ES-I3 (cell line): Measurements from ENCODE around the gene TRMT11.

Source experiments
- H3K36me3 ChIP-seq: 2 replicates; pipeline ENCODE4 v1.6.1; 2013; ENCODE audit warnings: mild to moderate bottlenecking, low read length, control low read depth, moderate library complexity; ENCODE audit not compliant: insufficient read depth
- H3K4me1 ChIP-seq: 2 replicates; pipeline ENCODE4 v1.6.1; 2013; ENCODE audit warnings: mild to moderate bottlenecking, control low read depth, low read length; ENCODE audit not compliant: insufficient read depth
- H3K9ac ChIP-seq: 2 replicates; pipeline ENCODE4 v1.6.1; 2013; ENCODE audit warnings: low read depth, mild to moderate bottlenecking, low read length, moderate library complexity
- H3K9me3 ChIP-seq: 2 replicates; pipeline ENCODE4 v1.6.1; 2013; ENCODE audit warnings: mild to moderate bottlenecking, low read length, moderate library complexity; ENCODE audit not compliant: control insufficient read depth, insufficient read depth

TRMT11 gene

DNA sequence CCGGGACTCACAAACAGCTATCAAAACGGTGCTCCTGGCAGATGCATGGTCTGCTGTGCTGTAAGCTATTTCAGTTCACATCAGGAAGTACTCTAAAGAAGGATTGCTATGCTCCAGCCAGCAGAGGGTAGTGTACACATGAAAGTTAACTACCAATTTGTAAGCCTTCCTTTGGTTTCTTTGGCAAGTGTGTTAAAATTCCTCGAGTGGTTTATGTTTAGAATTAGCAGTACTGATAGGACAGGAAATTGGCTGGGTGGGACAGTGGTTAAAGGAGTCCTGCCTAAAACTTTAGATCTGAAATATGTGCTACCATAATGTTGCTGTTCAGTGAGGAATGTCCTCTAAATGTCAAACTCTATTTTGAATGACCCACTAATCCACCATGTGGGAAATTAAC, 47.4 kb downstream of the TRMT11 start:
- Histone ChIP-seq H3K9me3 (no peaks in the 10 kb centered on the region), H3K36me3 (no peaks in the 10 kb centered on the region), H3K9ac (no peak overlapping the region), H3K4me1 (peaks cover 6% of the 10 kb centered on the region; the same call in 1 of the 2 replicates)

DNA sequence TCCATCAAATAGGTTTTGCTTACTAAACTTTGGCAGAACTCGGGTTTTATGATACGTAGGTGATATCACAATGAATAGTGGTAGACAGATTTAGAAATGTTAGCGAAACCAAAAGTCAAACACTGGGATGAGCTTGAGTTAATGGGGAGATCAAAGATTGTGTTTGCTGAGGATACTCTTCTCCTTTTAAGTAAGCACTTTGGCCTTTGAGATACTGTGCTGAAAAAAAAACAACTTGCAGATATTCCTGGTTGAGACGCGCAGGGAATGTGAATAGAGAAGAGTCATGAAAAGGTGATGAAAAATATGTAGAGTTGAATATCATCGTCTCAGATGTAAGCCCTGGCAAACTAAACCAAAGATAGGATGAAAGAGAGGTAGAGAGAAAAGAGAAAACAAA, 48.3 kb downstream of the TRMT11 start:
- Histone ChIP-seq H3K9me3 (no peaks in the 10 kb centered on the region), H3K9ac (no peak overlapping the region), H3K36me3 (no peaks in the 10 kb centered on the region), H3K4me1 (peaks cover 10% of the 10 kb centered on the region)

DNA sequence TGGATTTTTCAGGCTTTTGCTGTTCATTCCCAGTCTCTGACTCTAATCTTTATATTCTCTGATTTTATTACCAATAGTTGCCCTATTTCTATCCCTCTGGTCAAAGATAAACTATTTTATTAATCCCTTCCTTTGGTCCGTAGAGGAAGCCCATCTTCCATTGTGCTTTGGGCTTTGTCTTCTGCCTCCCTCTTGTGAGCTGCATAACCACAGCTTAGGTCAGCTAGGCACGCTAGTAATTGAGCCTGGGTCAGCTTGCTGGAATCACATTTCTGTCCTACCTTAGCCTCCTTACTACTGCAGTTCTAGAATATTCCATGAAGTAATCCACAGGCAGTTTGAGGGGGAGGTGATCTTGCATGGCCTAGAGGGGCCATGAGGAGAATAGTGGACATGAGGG, 49.4 kb downstream of the TRMT11 start:
- H3K9ac ChIP-seq: no peak overlapping the region
- no peaks in the 10 kb centered on the region for H3K36me3 ChIP-seq
- no peaks in the 10 kb centered on the region for H3K9me3 ChIP-seq
- H3K4me1 ChIP-seq: peaks cover 19% of the 10 kb centered on the region

DNA sequence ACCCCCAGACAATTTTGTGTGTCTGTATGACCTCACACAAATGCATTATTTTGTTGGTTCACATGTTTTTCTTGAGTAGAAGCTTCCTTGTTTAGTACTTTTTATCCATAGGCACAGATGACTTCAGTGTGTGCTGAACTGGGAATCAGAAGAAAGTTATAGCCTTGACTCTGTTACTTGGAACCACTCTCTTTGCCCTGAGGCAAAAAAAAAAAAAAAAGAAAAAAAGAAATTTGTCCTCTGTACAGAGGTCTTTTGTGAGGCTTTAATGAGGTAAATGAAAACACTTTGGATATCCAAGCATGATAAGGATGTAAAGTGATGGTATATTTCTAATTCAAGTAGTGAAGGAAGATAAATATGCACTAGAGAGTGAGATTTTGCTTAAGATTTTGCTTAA, 51.9 kb downstream of the TRMT11 start:
- H3K9me3 ChIP-seq: no peaks in the 10 kb centered on the region
- H3K36me3 ChIP-seq: peaks cover 6% of the 10 kb centered on the region; the same call in 1 of the 2 replicates
- H3K9ac ChIP-seq: no peak overlapping the region
- H3K4me1 ChIP-seq: peaks cover 21% of the 10 kb centered on the region

DNA sequence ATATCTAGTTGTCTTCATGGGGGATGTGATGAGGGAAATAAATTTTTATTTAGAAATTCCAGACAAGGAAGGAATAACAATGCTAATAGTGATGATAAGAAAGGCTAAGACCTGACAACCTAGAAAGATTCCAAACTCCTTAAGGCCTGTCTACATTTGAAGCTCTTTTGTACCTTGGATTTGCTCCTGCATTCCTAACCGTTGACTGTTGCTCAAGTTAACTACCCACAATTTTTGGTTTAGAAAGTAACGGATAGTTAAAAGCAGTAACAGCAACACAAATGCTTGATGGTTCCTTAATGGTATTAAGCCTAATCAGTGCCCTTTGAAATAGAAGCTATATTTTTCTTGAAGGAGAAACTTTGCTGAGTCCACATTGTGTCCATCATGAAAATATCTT, 52.9 kb downstream of the TRMT11 start:
- peaks cover 6% of the 10 kb centered on the region; the same call in 1 of the 2 replicates for H3K36me3 ChIP-seq
- no peak overlapping the region for H3K9ac ChIP-seq
- H3K4me1 ChIP-seq: peaks cover 19% of the 10 kb centered on the region
- H3K9me3 ChIP-seq: no peaks in the 10 kb centered on the region

DNA sequence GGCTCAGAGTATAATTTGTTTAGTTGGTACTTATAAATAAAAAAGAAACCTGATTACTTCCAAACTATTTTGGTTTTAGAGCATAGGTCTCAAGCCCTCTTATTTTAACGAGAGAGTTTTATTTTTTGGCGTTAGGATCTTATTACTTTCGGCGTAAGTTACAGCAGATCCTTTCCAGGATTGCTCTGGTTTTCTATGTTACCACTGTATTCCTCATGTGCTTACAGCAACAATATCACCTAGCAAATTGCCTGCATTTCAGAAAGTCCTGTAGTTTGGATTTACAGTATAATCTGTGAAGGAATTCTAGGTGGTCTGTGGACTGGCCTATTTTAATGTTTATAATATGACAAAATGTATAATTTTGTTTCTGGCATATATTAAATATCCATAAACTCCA, 54.1 kb downstream of the TRMT11 start:
- H3K9ac ChIP-seq: no peak overlapping the region
- peaks cover 6% of the 10 kb centered on the region for H3K36me3 ChIP-seq
- H3K4me1 ChIP-seq: peaks cover 19% of the 10 kb centered on the region
- no peaks in the 10 kb centered on the region for H3K9me3 ChIP-seq

DNA sequence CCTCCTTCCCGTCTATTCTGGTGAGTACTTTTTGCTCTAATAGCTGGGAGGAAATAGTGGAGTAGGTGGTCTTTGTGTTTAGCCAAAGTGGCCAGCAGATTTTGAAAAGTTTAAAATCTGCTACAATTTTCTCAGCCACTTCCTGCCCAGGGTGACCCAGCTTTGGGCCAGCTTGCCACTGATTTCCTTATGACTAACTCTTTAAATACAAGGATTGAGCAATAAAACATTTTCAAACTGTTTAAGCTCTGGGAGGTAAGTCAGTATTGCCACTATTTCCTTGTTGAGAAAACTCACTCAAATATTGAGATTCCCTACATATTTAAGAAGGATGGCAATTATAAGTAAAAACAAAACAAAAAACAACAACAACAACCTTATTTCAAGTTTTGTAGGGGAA, 54.5 kb downstream of the TRMT11 start:
- peaks cover 19% of the 10 kb centered on the region for H3K4me1 ChIP-seq
- no peaks in the 10 kb centered on the region for H3K9me3 ChIP-seq
- H3K36me3 ChIP-seq: peaks cover 6% of the 10 kb centered on the region
- H3K9ac ChIP-seq: no peak overlapping the region

DNA sequence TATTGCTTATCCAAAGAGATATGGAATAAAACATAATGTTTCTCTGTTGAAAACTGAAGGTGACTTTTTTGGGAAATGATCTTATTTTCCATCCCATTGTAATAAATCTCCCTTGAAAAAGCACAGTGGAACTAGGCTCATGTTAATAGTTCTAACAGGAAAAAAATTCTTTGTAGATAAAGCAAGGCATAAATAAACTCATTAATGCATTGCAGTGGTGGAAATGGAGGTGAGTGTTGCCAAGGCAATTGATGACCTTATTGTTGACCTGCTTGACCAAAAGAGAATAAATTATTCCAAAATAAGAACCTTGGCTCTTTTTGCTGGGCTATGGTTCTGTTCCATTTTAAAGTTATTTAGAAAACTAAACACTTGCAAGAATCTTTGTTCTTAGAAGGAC, 55.2 kb downstream of the TRMT11 start:
- Histone ChIP-seq H3K36me3 (peaks cover 6% of the 10 kb centered on the region), H3K9me3 (no peaks in the 10 kb centered on the region)

DNA sequence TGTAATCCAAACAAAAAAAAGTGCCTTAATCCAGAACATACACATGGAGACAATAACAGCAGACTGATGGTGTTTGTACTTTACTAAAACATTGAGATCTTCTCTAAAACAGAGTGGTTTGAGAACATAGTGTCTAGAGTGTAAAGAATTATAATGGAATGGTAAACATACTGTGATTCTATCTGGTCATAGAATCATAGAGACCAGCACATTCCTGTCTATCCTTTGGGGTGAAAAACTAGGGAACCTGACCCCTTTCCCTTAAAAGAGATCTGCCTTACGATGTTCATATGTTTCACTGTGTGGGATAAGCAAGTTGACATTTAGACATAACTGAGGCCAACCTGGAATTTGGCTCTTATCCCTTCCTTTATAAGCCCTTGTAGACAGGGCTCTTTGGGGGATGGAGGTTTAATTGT, 55.7 kb downstream of the TRMT11 start:
- Histone ChIP-seq H3K36me3 (peaks cover 6% of the 10 kb centered on the region), H3K9ac (no peak overlapping the region), H3K9me3 (no peaks in the 10 kb centered on the region), H3K4me1 (peaks cover 19% of the 10 kb centered on the region)

More for the DNA sequence above, 55.2 kb downstream of the TRMT11 start:
- no peak overlapping the region for H3K9ac ChIP-seq
- peaks cover 19% of the 10 kb centered on the region for H3K4me1 ChIP-seq

DNA sequence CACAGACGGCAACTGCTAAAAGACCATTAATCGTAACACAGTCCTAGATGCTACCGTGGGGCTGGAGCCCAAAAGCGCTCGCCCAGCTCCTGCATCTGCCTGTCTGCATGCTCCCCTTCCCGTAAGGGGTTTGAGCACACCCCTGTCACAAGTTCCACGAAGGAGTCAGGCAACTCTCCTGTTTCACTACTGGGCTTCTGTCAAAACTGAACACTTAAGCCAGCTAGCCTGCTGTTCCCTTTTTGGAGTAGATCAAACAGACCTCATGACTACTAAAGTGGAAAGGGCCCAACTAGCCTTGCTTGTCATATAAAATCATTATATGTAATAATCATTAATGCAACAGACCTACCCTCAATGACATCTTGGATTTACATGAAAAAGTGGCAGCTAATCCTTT, 61.3 kb downstream of the TRMT11 start:
- Histone ChIP-seq H3K4me1 (no peaks in the 10 kb centered on the region), H3K36me3 (peaks cover under 1% of the 10 kb centered on the region), H3K9ac (no peak overlapping the region)

DNA sequence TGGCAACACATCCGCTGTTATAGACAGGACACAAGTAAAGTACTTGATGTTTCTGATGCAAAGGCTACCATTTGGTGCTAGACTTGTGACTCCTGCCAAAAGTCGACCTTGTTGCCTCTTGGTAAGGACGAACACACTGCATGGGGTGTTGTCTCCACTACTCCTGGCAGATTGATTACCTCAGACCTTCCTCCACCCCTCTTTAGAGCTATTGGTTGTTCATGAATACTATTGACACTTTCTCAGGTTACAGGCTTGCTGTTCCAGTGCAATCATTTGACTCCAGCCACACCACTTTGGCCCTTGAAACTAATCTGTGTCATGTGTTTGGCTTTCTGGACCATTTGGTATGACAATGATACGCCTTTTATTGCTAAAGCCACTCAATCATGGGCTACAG, 62.3 kb downstream of the TRMT11 start:
- Histone ChIP-seq H3K4me1 (no peaks in the 10 kb centered on the region), H3K9ac (no peak overlapping the region), H3K36me3 (peaks cover 3% of the 10 kb centered on the region; the same call in 1 of the 2 replicates), H3K9me3 (no peaks in the 10 kb centered on the region)

More for the DNA sequence above, 61.3 kb downstream of the TRMT11 start:
- H3K9me3 ChIP-seq: no peaks in the 10 kb centered on the region

DNA sequence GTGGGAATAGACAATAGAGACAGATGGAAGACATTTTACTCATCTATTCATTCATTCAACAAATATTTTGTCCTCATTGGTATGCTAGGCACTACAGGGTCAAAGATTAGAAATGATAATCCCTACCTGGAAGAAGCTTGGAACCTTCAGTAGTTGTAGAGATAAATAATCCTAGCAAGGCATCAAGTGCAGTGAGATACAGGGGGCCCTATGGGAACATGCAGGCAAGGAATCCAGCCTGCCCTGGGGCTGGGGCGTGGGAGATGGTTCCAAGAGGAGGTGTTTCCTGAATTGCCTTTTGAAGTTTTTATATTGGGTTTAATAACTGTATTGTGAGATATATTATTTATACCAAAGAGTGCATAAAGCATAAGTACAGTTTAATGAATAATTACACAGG, 64.5 kb downstream of the TRMT11 start:
- Histone ChIP-seq H3K4me1 (no peaks in the 10 kb centered on the region), H3K9ac (no peak overlapping the region), H3K36me3 (peaks cover 3% of the 10 kb centered on the region; the same call in 1 of the 2 replicates), H3K9me3 (no peaks in the 10 kb centered on the region)

DNA sequence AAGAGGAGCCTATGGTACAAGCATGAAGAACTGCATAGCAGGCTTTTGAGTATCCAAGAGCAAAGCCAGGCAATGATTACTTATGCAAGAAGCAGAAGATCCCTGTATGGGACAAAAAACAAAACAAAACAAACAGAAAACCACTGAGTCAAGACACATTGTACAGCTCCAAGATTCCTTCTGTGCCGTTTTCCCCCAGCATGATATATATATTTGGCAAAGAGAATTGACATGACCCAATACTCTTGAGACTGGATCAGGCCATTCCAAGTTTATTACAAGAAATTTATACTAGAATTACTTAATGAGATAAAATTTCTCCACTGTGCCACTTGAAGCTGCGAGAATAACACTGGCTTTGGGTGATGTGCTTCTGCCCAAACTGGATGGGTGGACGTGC, 65.5 kb downstream of the TRMT11 start:
- Histone ChIP-seq H3K4me1 (no peaks in the 10 kb centered on the region), H3K36me3 (peaks cover 3% of the 10 kb centered on the region; the same call in 1 of the 2 replicates), H3K9me3 (no peaks in the 10 kb centered on the region), H3K9ac (no peak overlapping the region)

DNA sequence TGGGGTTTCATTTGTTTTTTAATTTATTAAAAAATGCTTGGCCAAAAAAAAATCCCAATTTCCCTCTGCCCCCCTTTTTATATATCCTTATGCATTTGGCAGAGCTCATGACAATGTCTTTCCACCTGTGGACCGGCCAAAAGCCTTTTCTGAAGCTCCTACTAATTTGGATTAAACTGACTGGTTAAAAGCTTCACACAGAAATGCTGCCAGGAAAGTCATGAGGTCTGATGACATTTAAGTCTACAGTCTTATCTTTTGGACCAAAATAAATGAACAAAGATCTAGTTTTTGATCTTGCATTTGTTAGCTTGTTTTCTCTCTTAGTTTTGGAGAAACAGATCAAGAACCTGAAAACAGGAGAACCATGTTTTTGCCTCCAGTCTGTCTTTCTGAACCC, 66.1 kb downstream of the TRMT11 start:
- H3K4me1 ChIP-seq: no peaks in the 10 kb centered on the region
- H3K9ac ChIP-seq: no peak overlapping the region
- no peaks in the 10 kb centered on the region for H3K9me3 ChIP-seq
- H3K36me3 ChIP-seq: peaks cover 3% of the 10 kb centered on the region; the same call in 1 of the 2 replicates

DNA sequence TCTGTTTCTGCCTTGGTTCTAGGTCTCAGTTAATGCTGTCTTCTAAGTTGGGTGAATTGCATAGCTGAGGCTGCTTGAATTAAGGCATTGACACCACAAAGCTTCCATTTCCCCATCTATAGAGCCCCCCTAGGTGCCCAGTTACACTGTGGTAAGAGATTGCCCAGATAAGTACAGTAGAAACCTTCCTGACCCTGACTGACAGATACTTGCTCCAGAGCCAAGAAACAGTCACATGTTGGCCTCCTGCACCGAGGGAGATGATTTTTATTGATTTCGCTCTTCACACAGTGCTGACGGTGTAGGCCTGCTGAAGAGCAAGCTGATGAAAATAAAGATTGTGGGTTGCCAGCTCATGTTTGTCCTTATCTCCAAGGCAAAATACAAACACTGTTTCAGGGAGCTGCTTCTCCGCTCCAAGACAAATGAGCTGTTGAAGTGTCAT, 67.9 kb downstream of the TRMT11 start:
- H3K36me3 ChIP-seq: peaks cover 3% of the 10 kb centered on the region; the same call in 1 of the 2 replicates
- H3K9ac ChIP-seq: no peak overlapping the region
- H3K4me1 ChIP-seq: no peaks in the 10 kb centered on the region
- no peaks in the 10 kb centered on the region for H3K9me3 ChIP-seq

DNA sequence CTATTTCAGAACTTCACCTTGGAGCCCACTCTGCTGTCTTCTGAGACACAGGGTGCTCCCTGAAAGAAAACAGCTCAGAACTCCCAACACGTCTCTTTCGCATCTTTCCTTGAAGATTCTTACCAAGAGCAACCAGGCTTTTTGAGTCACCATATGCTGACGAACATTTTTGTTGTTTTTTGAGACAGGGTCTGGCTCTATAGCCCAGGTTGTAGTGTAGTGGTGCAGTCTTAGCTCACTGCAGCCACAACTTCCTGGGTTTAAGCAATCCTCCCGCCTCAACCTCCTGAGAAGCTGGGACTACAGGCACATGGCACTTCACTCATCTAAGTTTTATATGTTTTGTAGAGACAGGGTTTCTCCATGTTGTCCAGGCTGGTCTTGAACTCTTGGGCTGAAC, 68.5 kb downstream of the TRMT11 start:
- Histone ChIP-seq H3K4me1 (no peaks in the 10 kb centered on the region), H3K36me3 (peaks cover 3% of the 10 kb centered on the region; the same call in 1 of the 2 replicates), H3K9ac (no peak overlapping the region)

More for the DNA sequence above, 68.5 kb downstream of the TRMT11 start:
- H3K9me3 ChIP-seq: no peaks in the 10 kb centered on the region
